ENCODE measurements around the gene SIRPB2.

Gene SIRPB2

GRCh38 chr20:1517010-1517409 lies 25.8 kb upstream of the SIRPB2 start:
- Histone ChIP-seq H3K27me3 (ENCODE audit: insufficient read depth, low read depth) (no peaks in the 10 kb centered on the region), H3K4me2 (no peak overlapping the region), H3K36me3 (ENCODE audit: insufficient read depth) (no peaks in the 10 kb centered on the region), H2AFZ (ENCODE audit: low read depth) (no peak overlapping the region), H3K4me3 (IDR thresholded peaks at IDR 0.05; ENCODE audit: insufficient read depth, low read depth, low read length) (no peak overlapping the region), H3K79me2 (ENCODE audit: insufficient read depth, low read depth) (no peaks in the 10 kb centered on the region), H3K27ac (no peak overlapping the region), H3K4me1 (ENCODE audit: low read depth, poor library complexity, severe bottlenecking) (no peaks in the 10 kb centered on the region), H3K9ac (no peak overlapping the region), H4K20me1 (ENCODE audit: insufficient read depth) (no peaks in the 10 kb centered on the region)
- TF ChIP-seq CTCF (conservative IDR thresholded peaks at IDR 0.05; ENCODE audit: low read depth, low read length) = no peak

GRCh38 chr20:1513801-1514200 lies 22.6 kb upstream of the SIRPB2 start:
- TF ChIP-seq CTCF (conservative IDR thresholded peaks at IDR 0.05; ENCODE audit: low read depth, low read length) = no peak
- no peaks in the 10 kb centered on the region for H3K79me2 ChIP-seq (ENCODE audit: insufficient read depth, low read depth)
- no peak overlapping the region for H3K27ac ChIP-seq
- H2AFZ ChIP-seq (ENCODE audit: low read depth) = no peak overlapping the region
- H3K36me3 ChIP-seq (ENCODE audit: insufficient read depth) = no peaks in the 10 kb centered on the region
- H4K20me1 ChIP-seq (ENCODE audit: insufficient read depth) = no peaks in the 10 kb centered on the region
- H3K4me2 ChIP-seq = no peak overlapping the region
- no peaks in the 10 kb centered on the region for H3K27me3 ChIP-seq (ENCODE audit: insufficient read depth, low read depth)
- H3K4me1 ChIP-seq (ENCODE audit: low read depth, poor library complexity, severe bottlenecking) = no peaks in the 10 kb centered on the region
- H3K4me3 ChIP-seq (IDR thresholded peaks at IDR 0.05; ENCODE audit: insufficient read depth, low read depth, low read length) = no peak overlapping the region
- H3K9ac ChIP-seq = no peak overlapping the region

- H4K20me1 ChIP-seq (ENCODE audit: insufficient read depth) = no peaks in the 10 kb centered on the region
- no peak overlapping the region for H3K27ac ChIP-seq
- no peaks in the 10 kb centered on the region for H3K27me3 ChIP-seq (ENCODE audit: insufficient read depth, low read depth)
- no peak overlapping the region for H3K4me2 ChIP-seq
- no peak for TF ChIP-seq CTCF (conservative IDR thresholded peaks at IDR 0.05; ENCODE audit: low read depth, low read length)
- no peaks in the 10 kb centered on the region for H3K79me2 ChIP-seq (ENCODE audit: insufficient read depth, low read depth)
- no peaks in the 10 kb centered on the region for H3K4me1 ChIP-seq (ENCODE audit: low read depth, poor library complexity, severe bottlenecking)
- H2AFZ ChIP-seq (ENCODE audit: low read depth) = no peak overlapping the region
- H3K4me3 ChIP-seq (IDR thresholded peaks at IDR 0.05; ENCODE audit: insufficient read depth, low read depth, low read length) = no peak overlapping the region
- no peak overlapping the region for H3K9ac ChIP-seq
- no peaks in the 10 kb centered on the region for H3K36me3 ChIP-seq (ENCODE audit: insufficient read depth)
Measured at GRCh38 chr20:1509237-1509636, 18.0 kb upstream of the SIRPB2 start.

GRCh38 chr20:1508574-1508973 lies 17.4 kb upstream of the SIRPB2 start:
- no peak for TF ChIP-seq CTCF (conservative IDR thresholded peaks at IDR 0.05; ENCODE audit: low read depth, low read length)
- H3K36me3 ChIP-seq (ENCODE audit: insufficient read depth) = no peaks in the 10 kb centered on the region
- H3K4me1 ChIP-seq (ENCODE audit: low read depth, poor library complexity, severe bottlenecking) = no peaks in the 10 kb centered on the region
- H3K4me2 ChIP-seq = no peak overlapping the region
- H3K27me3 ChIP-seq (ENCODE audit: insufficient read depth, low read depth) = no peaks in the 10 kb centered on the region
- H3K4me3 ChIP-seq (IDR thresholded peaks at IDR 0.05; ENCODE audit: insufficient read depth, low read depth, low read length) = no peak overlapping the region
- H2AFZ ChIP-seq (ENCODE audit: low read depth) = no peak overlapping the region
- H3K9ac ChIP-seq = no peak overlapping the region
- no peaks in the 10 kb centered on the region for H3K79me2 ChIP-seq (ENCODE audit: insufficient read depth, low read depth)
- no peak overlapping the region for H3K27ac ChIP-seq
- no peaks in the 10 kb centered on the region for H4K20me1 ChIP-seq (ENCODE audit: insufficient read depth)

DNA sequence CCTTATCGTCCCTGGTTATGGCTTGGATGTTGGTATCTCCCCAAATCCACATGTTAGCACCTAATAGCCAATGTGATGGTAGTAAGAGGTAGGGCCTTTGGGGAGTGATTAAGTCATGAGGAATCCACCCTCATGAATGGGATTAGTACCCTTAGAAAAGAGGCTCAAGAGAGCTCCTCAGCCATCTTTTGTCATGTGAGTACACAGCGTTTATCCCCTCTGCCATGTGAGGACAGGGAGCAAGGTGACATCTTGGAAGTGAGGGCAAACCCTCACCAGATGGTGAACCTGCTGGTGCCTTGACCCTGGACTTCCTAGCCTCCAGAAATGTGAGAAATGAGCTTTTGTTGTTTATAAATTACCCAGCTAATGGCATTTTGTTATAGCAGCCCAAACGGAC lies 16.1 kb upstream of the SIRPB2 start:
- H3K36me3 ChIP-seq (ENCODE audit: insufficient read depth) = no peaks in the 10 kb centered on the region
- no peak for TF ChIP-seq CTCF (conservative IDR thresholded peaks at IDR 0.05; ENCODE audit: low read depth, low read length)
- H3K4me1 ChIP-seq (ENCODE audit: low read depth, poor library complexity, severe bottlenecking) = peaks cover 4% of the 10 kb centered on the region
- no peaks in the 10 kb centered on the region for H4K20me1 ChIP-seq (ENCODE audit: insufficient read depth)
- no peaks in the 10 kb centered on the region for H3K79me2 ChIP-seq (ENCODE audit: insufficient read depth, low read depth)
- no peak overlapping the region for H3K9ac ChIP-seq
- no peak overlapping the region for H3K27ac ChIP-seq
- H3K4me2 ChIP-seq = no peak overlapping the region
- no peak overlapping the region for H2AFZ ChIP-seq (ENCODE audit: low read depth)
- H3K27me3 ChIP-seq (ENCODE audit: insufficient read depth, low read depth) = no peaks in the 10 kb centered on the region
- H3K4me3 ChIP-seq (IDR thresholded peaks at IDR 0.05; ENCODE audit: insufficient read depth, low read depth, low read length) = no peak overlapping the region
